Inflammatory macrophage treated with lipopolysaccharide for 4 hours (primary cell): ENCODE data around the gene BCDIN3D.
A peak's percentile ranks its signal among the peaks of the same experiment; 100 is the strongest.
"Not testable (repeated sequence)": the region's sequence is repeated elsewhere in the genome, so short reads cannot be mapped to it uniquely, and the experiment has no call there.

ENCODE experiments used
- DNase-seq: peaks from one replicate; pipeline ENCODE4 v3.0.0-alpha.2; 2020

Gene BCDIN3D

GRCh38 chr12:49875115-49875720, 32.3 kb upstream of the BCDIN3D start:
- no peak for DNase-seq

GRCh38 chr12:49874142-49874897, 31.4 kb upstream of the BCDIN3D start:
- DNase-seq: no peak

GRCh38 chr12:49873361-49873934, 30.5 kb upstream of the BCDIN3D start:
- DNase-seq: no peak

GRCh38 chr12:49872781-49873181, 29.9 kb upstream of the BCDIN3D start:
- no peak for DNase-seq

GRCh38 chr12:49872381-49872780, 29.5 kb upstream of the BCDIN3D start:
- DNase-seq: no peak

- not testable (repeated sequence) for DNase-seq
These were observed 28.9 kb upstream of the BCDIN3D start for GRCh38 chr12:49871811-49872251.

- no peak for DNase-seq
These were observed 28.3 kb upstream of the BCDIN3D start for GRCh38 chr12:49871263-49871561.

GRCh38 chr12:49870501-49871262, 27.8 kb upstream of the BCDIN3D start:
- DNase-seq: no peak

- no peak for DNase-seq
These were observed 27.1 kb upstream of the BCDIN3D start for GRCh38 chr12:49869816-49870500.

GRCh38 chr12:49868952-49869815, 26.3 kb upstream of the BCDIN3D start:
- DNase-seq: peak; percentile 28

- no peak for DNase-seq
These were observed 25.5 kb upstream of the BCDIN3D start for GRCh38 chr12:49868449-49868848.

- DNase-seq: no peak
These were observed 24.9 kb upstream of the BCDIN3D start for GRCh38 chr12:49867570-49868341.

GRCh38 chr12:49866859-49867569, 24.1 kb upstream of the BCDIN3D start:
- peak; percentile 50 for DNase-seq

GRCh38 chr12:49865782-49866135, 22.9 kb upstream of the BCDIN3D start:
- DNase-seq: no peak

GRCh38 chr12:49865109-49865781, 22.3 kb upstream of the BCDIN3D start:
- no peak for DNase-seq

GRCh38 chr12:49864798-49865090, 21.8 kb upstream of the BCDIN3D start:
- no peak for DNase-seq

GRCh38 chr12:49863946-49864797, 21.3 kb upstream of the BCDIN3D start:
- DNase-seq: no peak

GRCh38 chr12:49860921-49861320, 18.0 kb upstream of the BCDIN3D start:
- DNase-seq: not testable (repeated sequence)

GRCh38 chr12:49855890-49856289, 13.0 kb upstream of the BCDIN3D start:
- DNase-seq: not testable (repeated sequence)
